ENCODE results near the gene KCNAB2. TPM values are rescaled to one million over a fixed set of nuclear protein-coding genes. Genes with fewer than 3 reads are reported as not detected.

KCNAB2 gene
- polyA plus RNA-seq, 1 of the 3 experiments (the other 2 are of a cell fraction) = 7.6 TPM

- Histone ChIP-seq H3K79me2 (ENCODE audit: insufficient read depth) (no peaks in the 10 kb centered on the region), H3K4me2 (no peak overlapping the region), H3K9me3 (no peaks in the 10 kb centered on the region), H3K4me1 (ENCODE audit: control insufficient read depth in 1 of 2, insufficient read depth in 2 of 2, low read depth in 1 of 2, low read length in 1 of 2) (no peaks in the 10 kb centered on the region), H3K4me3 (ENCODE audit: low read depth in 2 of 2, low read length in 1 of 2) (no peak overlapping the region), H3F3A (replicated peaks; ENCODE audit: insufficient read depth) (no peaks in the 10 kb centered on the region), H3K27me3 (ENCODE audit: insufficient read depth) (no peaks in the 10 kb centered on the region), H3K36me3 (replicated peaks in 1 of 2; ENCODE audit: control insufficient read depth in 1 of 2, insufficient read depth in 2 of 2, low read length in 1 of 2) (no peaks in the 10 kb centered on the region), H3K9ac (no peak overlapping the region), H2AFZ (ENCODE audit: low read depth) (no peak overlapping the region), H4K20me1 (ENCODE audit: insufficient read depth) (no peaks in the 10 kb centered on the region), H3K9me2 (no peaks in the 10 kb centered on the region), H3K27ac (ENCODE audit: low read depth in 2 of 2, low read length in 1 of 2) (no peak overlapping the region)
- 42% methylated on average over 5 of the region's 13 CpGs for WGBS (ENCODE audit: low lambda C conversion rate)
- ChIA-PET POLR2A (no interaction called here), CTCF (no interaction called here)
- DNase-seq = no peak
- TF ChIP-seq TAF1 (IDR thresholded peaks at IDR 0.05; ENCODE audit: borderline replicate concordance, low read depth, low read length) = no peak
- no peak for TF ChIP-seq YY1 (IDR thresholded peaks at IDR 0.05; ENCODE audit: low read depth)
- TF ChIP-seq EP300 (IDR thresholded peaks at IDR 0.05; ENCODE audit: borderline replicate concordance in 1 of 2, low read depth in 1 of 2, low read length in 1 of 2) = no peak
- TF ChIP-seq REST (IDR thresholded peaks at IDR 0.05; ENCODE audit: low read depth, low read length) = no peak
- TF ChIP-seq, protein P1, sequence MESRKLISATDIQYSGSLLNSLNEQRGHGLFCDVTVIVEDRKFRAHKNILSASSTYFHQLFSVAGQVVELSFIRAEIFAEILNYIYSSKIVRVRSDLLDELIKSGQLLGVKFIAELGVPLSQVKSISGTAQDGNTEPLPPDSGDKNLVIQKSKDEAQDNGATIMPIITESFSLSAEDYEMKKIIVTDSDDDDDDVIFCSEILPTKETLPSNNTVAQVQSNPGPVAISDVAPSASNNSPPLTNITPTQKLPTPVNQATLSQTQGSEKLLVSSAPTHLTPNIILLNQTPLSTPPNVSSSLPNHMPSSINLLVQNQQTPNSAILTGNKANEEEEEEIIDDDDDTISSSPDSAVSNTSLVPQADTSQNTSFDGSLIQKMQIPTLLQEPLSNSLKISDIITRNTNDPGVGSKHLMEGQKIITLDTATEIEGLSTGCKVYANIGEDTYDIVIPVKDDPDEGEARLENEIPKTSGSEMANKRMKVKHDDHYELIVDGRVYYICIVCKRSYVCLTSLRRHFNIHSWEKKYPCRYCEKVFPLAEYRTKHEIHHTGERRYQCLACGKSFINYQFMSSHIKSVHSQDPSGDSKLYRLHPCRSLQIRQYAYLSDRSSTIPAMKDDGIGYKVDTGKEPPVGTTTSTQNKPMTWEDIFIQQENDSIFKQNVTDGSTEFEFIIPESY (IDR thresholded peaks at IDR 0.05; ENCODE audit: borderline replicate concordance, low read depth) = no peak
- TF ChIP-seq FOXJ3 (CRISPR knock-in tag; IDR thresholded peaks at IDR 0.05) = no peak
- no peak for TF ChIP-seq FOXM1 (IDR thresholded peaks at IDR 0.05; ENCODE audit: low read depth)
- TF ChIP-seq, protein P2, sequence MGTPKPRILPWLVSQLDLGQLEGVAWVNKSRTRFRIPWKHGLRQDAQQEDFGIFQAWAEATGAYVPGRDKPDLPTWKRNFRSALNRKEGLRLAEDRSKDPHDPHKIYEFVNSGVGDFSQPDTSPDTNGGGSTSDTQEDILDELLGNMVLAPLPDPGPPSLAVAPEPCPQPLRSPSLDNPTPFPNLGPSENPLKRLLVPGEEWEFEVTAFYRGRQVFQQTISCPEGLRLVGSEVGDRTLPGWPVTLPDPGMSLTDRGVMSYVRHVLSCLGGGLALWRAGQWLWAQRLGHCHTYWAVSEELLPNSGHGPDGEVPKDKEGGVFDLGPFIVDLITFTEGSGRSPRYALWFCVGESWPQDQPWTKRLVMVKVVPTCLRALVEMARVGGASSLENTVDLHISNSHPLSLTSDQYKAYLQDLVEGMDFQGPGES (IDR thresholded peaks at IDR 0.05; ENCODE audit: low read depth, low read length) = no peak
- TF ChIP-seq EZH2phosphoT487 (IDR thresholded peaks at IDR 0.05; ENCODE audit: borderline replicate concordance, low read depth) = no peak
- TF ChIP-seq RXRA (IDR thresholded peaks at IDR 0.05; ENCODE audit: borderline replicate concordance, low read depth) = no peak
- no peak for TF ChIP-seq POLR2AphosphoS5 (IDR thresholded peaks at IDR 0.05; ENCODE audit: low read depth, low read length)
- no peak for TF ChIP-seq TCF12 (IDR thresholded peaks at IDR 0.05)
- TF ChIP-seq, protein P3, sequence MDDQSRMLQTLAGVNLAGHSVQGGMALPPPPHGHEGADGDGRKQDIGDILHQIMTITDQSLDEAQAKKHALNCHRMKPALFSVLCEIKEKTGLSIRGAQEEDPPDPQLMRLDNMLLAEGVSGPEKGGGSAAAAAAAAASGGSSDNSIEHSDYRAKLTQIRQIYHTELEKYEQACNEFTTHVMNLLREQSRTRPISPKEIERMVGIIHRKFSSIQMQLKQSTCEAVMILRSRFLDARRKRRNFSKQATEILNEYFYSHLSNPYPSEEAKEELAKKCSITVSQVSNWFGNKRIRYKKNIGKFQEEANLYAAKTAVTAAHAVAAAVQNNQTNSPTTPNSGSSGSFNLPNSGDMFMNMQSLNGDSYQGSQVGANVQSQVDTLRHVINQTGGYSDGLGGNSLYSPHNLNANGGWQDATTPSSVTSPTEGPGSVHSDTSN (IDR thresholded peaks at IDR 0.05) = no peak
Observed at GRCh38 chr1:6103854-6104530, 58.3 kb downstream of the KCNAB2 start.
